H1 (cell line): ENCODE data around the gene RGS17. TPM values are rescaled to one million over a fixed set of nuclear protein-coding genes. Genes with fewer than 3 reads are reported as not detected.

Experiments used
- CTCF ChIA-PET: fragments of 300-600 bp; sonication (Branson Sonifier 250); formaldehyde crosslinking; loops from one replicate; lab custom pipeline; 2021; ENCODE audit not compliant: partially characterized antibody; lab: Charles Lee
- POLR2A ChIA-PET: fragments of 300-600 bp; sonication (Branson Sonifier 250); formaldehyde crosslinking; loops from one replicate; lab custom pipeline; 2021; ENCODE audit warnings: inconsistent platforms; ENCODE audit not compliant: partially characterized antibody; lab: Charles Lee
- DNase-seq, 2 experiments: peaks; one replicate each; pipeline versions ENCODE4 v3.0.0 to v3.0.0-alpha.2; 2010 to 2022; ENCODE audit warnings: low spot score in 2 of 2, low read depth in 1 of 2, mixed read lengths in 1 of 2
- FAIRE-seq: peaks from 2 replicates; lab custom pipeline; 2011; peaks lifted over from hg19 to GRCh38; lab: Jason Lieb, UNC
- H2AFZ ChIP-seq: 2 replicates; pipeline ENCODE4 v1.8.1; 2012; ENCODE audit warnings: low read length, inconsistent platforms
- H2AK5ac ChIP-seq: 2 replicates; pipeline ENCODE4 v1.6.1; 2013; ENCODE audit warnings: low read depth, low read length
- H2BK120ac ChIP-seq: replicated peaks from 2 replicates; pipeline ENCODE3; 2013; ENCODE audit warnings: low read depth, low read length, inconsistent platforms
- H2BK12ac ChIP-seq: 2 replicates; pipeline ENCODE4 v1.6.1; 2013; ENCODE audit warnings: low read depth, low read length
- H2BK15ac ChIP-seq: 2 replicates; pipeline ENCODE4 v1.6.1; 2013; ENCODE audit warnings: low read length
- H2BK20ac ChIP-seq: 2 replicates; pipeline ENCODE4 v1.6.1; 2013; ENCODE audit warnings: low read length
- H2BK5ac ChIP-seq: 2 replicates; pipeline ENCODE4 v1.6.1; 2013; ENCODE audit warnings: low read depth, low read length
- H3K14ac ChIP-seq: 2 replicates; pipeline ENCODE4 v1.6.1; 2013; ENCODE audit warnings: inconsistent platforms; ENCODE audit not compliant: insufficient read length
- H3K18ac ChIP-seq: 2 replicates; pipeline ENCODE4 v1.6.1; 2013; ENCODE audit warnings: low read length; ENCODE audit errors: extremely low read depth
- H3K23ac ChIP-seq: 2 replicates; pipeline ENCODE4 v1.6.1; 2013; ENCODE audit warnings: inconsistent platforms; ENCODE audit not compliant: insufficient read length
- H3K23me2 ChIP-seq: 2 replicates; pipeline ENCODE4 v1.6.1; 2013; ENCODE audit warnings: low read depth, low read length
- H3K27ac ChIP-seq: 2 replicates; pipeline ENCODE4 v1.6.1; 2011; ENCODE audit warnings: low read depth, low read length, inconsistent platforms
- H3K27me3 ChIP-seq, 4 experiments: replicated peaks in 1 of 4; 1 replicate in 1 of 4; 2 replicates in 3 of 4; pipeline versions ENCODE4 v1.6.1 to v1.8.1; 2011 to 2013; ENCODE audit warnings: low read length in 3 of 4, mild to moderate bottlenecking in 3 of 4, inconsistent platforms in 2 of 4, mixed read lengths in 2 of 4, moderate library complexity in 1 of 4; ENCODE audit not compliant: control insufficient read depth in 3 of 4, insufficient read depth in 3 of 4; ENCODE audit errors: extremely low read depth in 1 of 4
- H3K36me3 ChIP-seq, 4 experiments: 2 replicates each; pipeline versions ENCODE4 v1.6.1 to v1.8.1; 2011 to 2013; ENCODE audit warnings: mild to moderate bottlenecking in 4 of 4, low read length in 3 of 4, moderate library complexity in 2 of 4, control low read depth in 1 of 4, inconsistent platforms in 1 of 4; ENCODE audit not compliant: insufficient read depth in 4 of 4, control insufficient read depth in 2 of 4
- H3K4ac ChIP-seq: replicated peaks from 2 replicates; pipeline ENCODE3; 2013; ENCODE audit warnings: low read length, low read depth, mixed read lengths, inconsistent platforms; ENCODE audit not compliant: insufficient read length
- H3K4me1 ChIP-seq, 4 experiments: replicated peaks in 1 of 4; 1 replicate in 1 of 4; 2 replicates in 3 of 4; pipeline versions ENCODE4 v1.6.1 to v1.8.1; 2011 to 2013; ENCODE audit warnings: low read length in 3 of 4, inconsistent platforms in 2 of 4, mixed read lengths in 1 of 4; ENCODE audit not compliant: insufficient read depth in 4 of 4, control insufficient read depth in 3 of 4
- H3K4me2 ChIP-seq, 2 experiments: 2 replicates each; pipeline versions ENCODE4 v1.6.1 to v1.8.1; 2011 to 2013; ENCODE audit warnings: low read depth in 2 of 2, low read length in 2 of 2, control low read depth in 1 of 2, inconsistent platforms in 1 of 2, mild to moderate bottlenecking in 1 of 2; ENCODE audit not compliant: insufficient read depth in 1 of 2
- H3K4me3 ChIP-seq, 4 experiments: fragments of 200-600, 300-600 bp in 1 of 4; sonication (generic), shearing (Covaris generic), sonication (Bioruptor Twin) in 1 of 4; 2 replicates each; pipeline versions ENCODE4 v1.5.1 to v1.8.1; 2011 to 2016; ENCODE audit warnings: low read length in 4 of 4, low read depth in 3 of 4, control low read depth in 2 of 4, inconsistent platforms in 2 of 4, mild to moderate bottlenecking in 2 of 4, mixed read lengths in 1 of 4, moderate library complexity in 1 of 4; ENCODE audit not compliant: insufficient read depth in 2 of 4; ENCODE audit errors: extremely low read depth in 1 of 4
- H3K56ac ChIP-seq: replicated peaks from 2 replicates; pipeline ENCODE3; 2013; ENCODE audit warnings: low read depth, mild to moderate bottlenecking, mixed read lengths, low read length, inconsistent platforms; ENCODE audit not compliant: insufficient read length
- H3K79me1 ChIP-seq: 2 replicates; pipeline ENCODE4 v1.6.1; 2013; ENCODE audit warnings: low read depth, low read length, control low read depth
- H3K79me2 ChIP-seq, 2 experiments: 2 replicates each; pipeline versions ENCODE4 v1.6.1 to v1.8.1; 2012 to 2013; ENCODE audit warnings: low read length in 2 of 2, mild to moderate bottlenecking in 2 of 2, inconsistent platforms in 1 of 2; ENCODE audit not compliant: insufficient read depth in 2 of 2, control insufficient read depth in 1 of 2
- H3K9ac ChIP-seq, 4 experiments: replicated peaks in 1 of 4; 1 replicate in 1 of 4; 2 replicates in 3 of 4; pipeline versions ENCODE4 v1.6.1 to v1.8.1; 2011 to 2013; ENCODE audit warnings: low read depth in 3 of 4, low read length in 3 of 4, control low read depth in 2 of 4, mild to moderate bottlenecking in 2 of 4, moderate library complexity in 2 of 4, inconsistent platforms in 1 of 4; ENCODE audit errors: extremely low read depth in 1 of 4
- H3K9me3 ChIP-seq, 2 experiments: 2 replicates each; pipeline versions ENCODE4 v1.6.1 to v1.8.1; 2012 to 2013; ENCODE audit warnings: mild to moderate bottlenecking in 2 of 2, moderate library complexity in 2 of 2, control low read depth in 1 of 2, inconsistent platforms in 1 of 2, low read depth in 1 of 2, low read length in 1 of 2, mixed read lengths in 1 of 2; ENCODE audit not compliant: insufficient read depth in 2 of 2
- H4K20me1 ChIP-seq, 2 experiments: replicated peaks in 1 of 2; 2 replicates each; pipeline versions ENCODE3 to v1.8.1; 2011 to 2013; ENCODE audit warnings: inconsistent platforms in 2 of 2, low read length in 2 of 2, mild to moderate bottlenecking in 1 of 2; ENCODE audit not compliant: insufficient read depth in 2 of 2, control insufficient read depth in 1 of 2
- H4K5ac ChIP-seq: 2 replicates; pipeline ENCODE4 v1.6.1; 2013; ENCODE audit warnings: low read length, low read depth, mixed read lengths, inconsistent platforms; ENCODE audit not compliant: insufficient read length
- H4K8ac ChIP-seq: 2 replicates; pipeline ENCODE4 v1.8.0; 2013; ENCODE audit warnings: mild to moderate bottlenecking, moderate library complexity, low read length, inconsistent platforms; ENCODE audit not compliant: insufficient read depth; ENCODE audit errors: extremely low read depth
- H4K91ac ChIP-seq: replicated peaks from 2 replicates; pipeline ENCODE3; 2013; ENCODE audit warnings: low read length, mixed read lengths, inconsistent platforms; ENCODE audit not compliant: insufficient read length
- HDAC2 ChIP-seq, 2 experiments: fragments of 300-600 bp in 1 of 2; sonication (generic) in 1 of 2; IDR thresholded peaks; 2 replicates each; pipeline ENCODE4 v1.6.1; 2011 to 2012; ENCODE audit warnings: low read depth in 2 of 2, low read length in 2 of 2, mild to moderate bottlenecking in 2 of 2, moderate library complexity in 2 of 2, borderline replicate concordance in 1 of 2, inconsistent platforms in 1 of 2
- POLR2AphosphoS5 ChIP-seq: IDR thresholded peaks from 2 replicates; pipeline ENCODE4 v1.6.1; 2011; ENCODE audit warnings: low read depth, low read length
- RBBP5 ChIP-seq: IDR thresholded peaks from 2 replicates; pipeline ENCODE4 v1.7.1; 2012; ENCODE audit warnings: low read depth, mild to moderate bottlenecking, inconsistent platforms, low read length, moderate library complexity, borderline replicate concordance
- SIN3A ChIP-seq, 2 experiments: IDR thresholded peaks in 1 of 2; conservative IDR thresholded peaks in 1 of 2; 2 replicates each; pipeline ENCODE4 v1.6.1; 2011 to 2012; ENCODE audit warnings: low read length in 2 of 2, improper control_type of control experiment in 1 of 2, low read depth in 1 of 2, mild to moderate bottlenecking in 1 of 2
- TBP ChIP-seq: IDR thresholded peaks from 2 replicates; pipeline ENCODE4 v1.6.1; 2011; ENCODE audit warnings: low read depth, low read length, improper control_type of control experiment
- TCF12 ChIP-seq: IDR thresholded peaks from 2 replicates; pipeline ENCODE4 v1.6.1; 2011; ENCODE audit warnings: low read depth, mild to moderate bottlenecking, low read length
- WGBS, 2 experiments: shearing (Covaris generic) in 1 of 2; methylation state at CpG; one replicate each; pipeline versions ENCODE4 v1.1.6 to v1.1.7; 2013 to 2015; ENCODE audit warnings: low lambda C conversion rate in 2 of 2, mixed read lengths in 2 of 2, inconsistent platforms in 1 of 2, low coverage in 1 of 2, missing lambda C conversion rate in 1 of 2; ENCODE audit not compliant: insufficient replicate concordance in 2 of 2, insufficient coverage in 1 of 2, insufficient read length in 1 of 2; ENCODE audit errors: extremely low coverage in 1 of 2, missing lambda C conversion rate in 1 of 2; 5-methylcytosine and 5-hydroxymethylcytosine counted together
- polyA plus RNA-seq, 7 experiments: library from polyadenylated mRNA; depleted of rRNA in 3 of 7; stranded (reverse) in 5 of 7; unstranded in 2 of 7; fragments of >200 nt in 5 of 7; fragments of 200-250 nt in 2 of 7; gene quantifications; 1 replicate in 5 of 7; 2 replicates in 1 of 7; 4 replicates in 1 of 7; pipeline versions ENCODE4 v1.2.1 to v1.2.3, GENCODE V29; 2011 to 2013; ENCODE audit warnings: missing spikeins in 2 of 7, mixed read lengths in 2 of 7
- total RNA-seq: library from RNA; stranded (reverse); fragmentation: NEBNext Ultra II Directional; extraction: Animal tissue kit (Norgen Biotek cat#: 25700); gene quantifications from 2 replicates; pipeline ENCODE4 v1.2.1, GENCODE V29; 2021
- TF ChIP-seq, protein P1 (sequence below): IDR thresholded peaks from 2 replicates; pipeline ENCODE4 v1.6.1; 2012; ENCODE audit warnings: low read length, inconsistent platforms

RGS17 gene
- total and polyA plus RNA-seq, 2 of the 8 experiments (the other 6 are each of a cell fraction or from before 2014, with no cell fraction given): 2.0 to 12.2 TPM

DNA sequence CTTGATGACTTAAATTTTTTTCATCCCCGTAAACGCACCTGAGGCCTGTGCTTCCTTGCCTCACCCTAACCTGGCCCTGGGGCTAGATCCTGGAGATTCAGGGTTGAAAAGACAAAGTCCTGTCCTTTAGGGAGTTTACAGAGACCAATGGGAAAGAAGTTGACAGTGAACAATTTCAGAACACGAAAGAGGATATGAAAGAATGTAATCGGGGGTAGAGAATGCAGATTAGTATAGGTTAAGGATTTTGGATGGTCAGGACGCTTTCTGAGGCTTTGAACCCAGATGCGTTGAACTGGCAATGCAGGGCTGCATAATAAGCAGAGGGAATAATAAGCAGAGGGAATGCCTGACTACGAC lies 146.6 kb downstream of the RGS17 start:
- Histone ChIP-seq H4K5ac (no peak overlapping the region), H2BK15ac (no peak overlapping the region), H2AK5ac (no peak overlapping the region), H3K27me3 (no peaks in the 10 kb centered on the region), H3K4me3 (peak overlapping the region; percentile 80 to 97 (median 88)), H4K8ac (no peak overlapping the region), H3K14ac (peak overlapping the region; percentile 95), H3K4me2 (peak overlapping the region; percentile 75 to 95), H3K23me2 (peaks cover 5% of the 10 kb centered on the region), H4K20me1 (peaks cover 0 to 4% of the 10 kb centered on the region in 2 experiments), H3K27ac (no peak overlapping the region; the same call in 1 of the 2 replicates), H2BK20ac (no peak overlapping the region), H3K18ac (peak overlapping the region; percentile 48; the same call in 1 of the 2 replicates), H3K56ac (no peak overlapping the region), H2AFZ (no peak overlapping the region), H3K4me1 (peaks cover 2% of the 10 kb centered on the region in 4 experiments; a peak in 3 of 7 replicates), H3K36me3 (peaks cover 0 to 9% (median 0%) of the 10 kb centered on the region in 4 experiments; a peak in 3 of 8 replicates), H2BK120ac (no peak overlapping the region), H2BK5ac (no peak overlapping the region), H3K9ac (peak overlapping the region; percentile 52 to 96 (median 68)), H3K23ac (no peak overlapping the region), H3K79me1 (no peaks in the 10 kb centered on the region), H3K9me3 (no peaks in the 10 kb centered on the region), H2BK12ac (0 out of 2 replicates have a peak overlapping the region, but pooled peaks have one; percentile 17), H3K79me2 (peaks cover 32 to 68% of the 10 kb centered on the region in 2 experiments), H3K4ac (peak overlapping the region; percentile 74), H4K91ac (no peak overlapping the region)
- FAIRE-seq: no peak
- no peak for TF ChIP-seq SIN3A (conservative IDR thresholded peaks at IDR 0.05 in 1 of 2, IDR thresholded peaks at IDR 0.05 in 1 of 2; ENCODE audit: low read depth in 1 of 2, low read length in 2 of 2)
- TF ChIP-seq POLR2AphosphoS5: no peak
- no peak for TF ChIP-seq HDAC2 (IDR thresholded peaks at IDR 0.05; ENCODE audit: borderline replicate concordance in 1 of 2, low read depth in 2 of 2, low read length in 2 of 2)
- TF ChIP-seq TBP: no peak
- TF ChIP-seq, protein P1, sequence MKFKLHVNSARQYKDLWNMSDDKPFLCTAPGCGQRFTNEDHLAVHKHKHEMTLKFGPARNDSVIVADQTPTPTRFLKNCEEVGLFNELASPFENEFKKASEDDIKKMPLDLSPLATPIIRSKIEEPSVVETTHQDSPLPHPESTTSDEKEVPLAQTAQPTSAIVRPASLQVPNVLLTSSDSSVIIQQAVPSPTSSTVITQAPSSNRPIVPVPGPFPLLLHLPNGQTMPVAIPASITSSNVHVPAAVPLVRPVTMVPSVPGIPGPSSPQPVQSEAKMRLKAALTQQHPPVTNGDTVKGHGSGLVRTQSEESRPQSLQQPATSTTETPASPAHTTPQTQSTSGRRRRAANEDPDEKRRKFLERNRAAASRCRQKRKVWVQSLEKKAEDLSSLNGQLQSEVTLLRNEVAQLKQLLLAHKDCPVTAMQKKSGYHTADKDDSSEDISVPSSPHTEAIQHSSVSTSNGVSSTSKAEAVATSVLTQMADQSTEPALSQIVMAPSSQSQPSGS: no peak
- TF ChIP-seq TCF12: no peak
- no peak for TF ChIP-seq RBBP5
- POLR2A ChIA-PET: interaction anchor here (5.5 kb wide), 1 partner anchor 15 kb away, joined by 103 read pairs; the partner anchor contains the start of gene MTRF1L
- 15% methylated on average over 7 of the region's 7 CpGs; no CpG with 5 or more reads in 1 of the 2 experiments for WGBS, 2 experiments
- DNase-seq: no peak
- CTCF ChIA-PET: interaction anchor here (1.6 kb wide), 2 partner anchors 12 to 16 kb away, joined by 5 to 9 read pairs; no protein-coding TSS in a partner anchor
